Measurements from ENCODE around the gene ELOVL2. TPM values are rescaled to one million over a fixed set of nuclear protein-coding genes. Genes with fewer than 3 reads are reported as not detected.

The ELOVL2 gene
- total RNA-seq, 1 donor from 2014 or later: under 0.01 TPM

DNA sequence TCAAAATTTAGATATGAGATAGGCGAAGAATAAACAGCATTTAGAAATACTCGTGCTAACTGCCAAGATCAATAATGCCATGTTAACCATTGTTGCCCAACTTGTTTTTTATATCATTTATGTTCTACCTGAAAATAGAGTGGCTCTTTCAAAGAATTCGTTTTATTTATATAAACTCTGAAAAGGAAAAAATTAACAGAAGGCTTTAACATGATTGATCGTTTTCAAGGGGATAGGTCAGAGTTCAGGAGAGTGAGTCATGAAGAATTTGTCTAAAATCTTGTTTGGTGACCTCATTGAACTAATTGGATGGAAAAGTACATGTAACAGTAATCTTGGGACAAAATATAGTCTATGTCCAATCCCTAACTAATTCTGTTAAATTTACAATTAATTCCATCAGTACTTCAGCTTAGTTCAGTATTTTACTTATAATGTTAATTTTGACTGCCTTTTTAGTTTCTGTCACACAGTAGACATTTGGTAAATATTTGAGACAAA is 11.1 kb upstream of the ELOVL2 start:
- FAIRE-seq (no peak), DNase-seq (ENCODE audit: low read depth) (no peak)
- no peak overlapping the region for H3K4me3 ChIP-seq (ENCODE audit: low read depth, low read length)
- TF ChIP-seq, protein P1, sequence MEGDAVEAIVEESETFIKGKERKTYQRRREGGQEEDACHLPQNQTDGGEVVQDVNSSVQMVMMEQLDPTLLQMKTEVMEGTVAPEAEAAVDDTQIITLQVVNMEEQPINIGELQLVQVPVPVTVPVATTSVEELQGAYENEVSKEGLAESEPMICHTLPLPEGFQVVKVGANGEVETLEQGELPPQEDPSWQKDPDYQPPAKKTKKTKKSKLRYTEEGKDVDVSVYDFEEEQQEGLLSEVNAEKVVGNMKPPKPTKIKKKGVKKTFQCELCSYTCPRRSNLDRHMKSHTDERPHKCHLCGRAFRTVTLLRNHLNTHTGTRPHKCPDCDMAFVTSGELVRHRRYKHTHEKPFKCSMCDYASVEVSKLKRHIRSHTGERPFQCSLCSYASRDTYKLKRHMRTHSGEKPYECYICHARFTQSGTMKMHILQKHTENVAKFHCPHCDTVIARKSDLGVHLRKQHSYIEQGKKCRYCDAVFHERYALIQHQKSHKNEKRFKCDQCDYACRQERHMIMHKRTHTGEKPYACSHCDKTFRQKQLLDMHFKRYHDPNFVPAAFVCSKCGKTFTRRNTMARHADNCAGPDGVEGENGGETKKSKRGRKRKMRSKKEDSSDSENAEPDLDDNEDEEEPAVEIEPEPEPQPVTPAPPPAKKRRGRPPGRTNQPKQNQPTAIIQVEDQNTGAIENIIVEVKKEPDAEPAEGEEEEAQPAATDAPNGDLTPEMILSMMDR (IDR thresholded peaks at IDR 0.05; ENCODE audit: insufficient read depth, low read length, severe bottlenecking): no peak
- no peaks in the 10 kb centered on the region for H3K36me3 ChIP-seq (ENCODE audit: control insufficient read depth, insufficient read depth, low read length)
- H3K27me3 ChIP-seq (ENCODE audit: control insufficient read depth, insufficient read depth, low read length): no peaks in the 10 kb centered on the region

- no peaks in the 10 kb centered on the region for H3K27me3 ChIP-seq (ENCODE audit: control insufficient read depth, insufficient read depth, low read length)
- FAIRE-seq (no peak), DNase-seq (ENCODE audit: low read depth) (no peak)
- no peaks in the 10 kb centered on the region for H3K36me3 ChIP-seq (ENCODE audit: control insufficient read depth, insufficient read depth, low read length)
- TF ChIP-seq, protein P1 (IDR thresholded peaks at IDR 0.05; ENCODE audit: insufficient read depth, low read length, severe bottlenecking): no peak
- H3K4me3 ChIP-seq (ENCODE audit: low read depth, low read length): no peak overlapping the region
These were observed 10.6 kb upstream of the ELOVL2 start for GRCh38 chr6:11054722-11055121.

- Histone ChIP-seq H3K36me3 (ENCODE audit: control insufficient read depth, insufficient read depth, low read length) (no peaks in the 10 kb centered on the region), H3K27me3 (ENCODE audit: control insufficient read depth, insufficient read depth, low read length) (no peaks in the 10 kb centered on the region), H3K4me3 (ENCODE audit: low read depth, low read length) (no peak overlapping the region)
- TF ChIP-seq, protein P1 (IDR thresholded peaks at IDR 0.05; ENCODE audit: insufficient read depth, low read length, severe bottlenecking): no peak
- no peak for FAIRE-seq
- no peak for DNase-seq (ENCODE audit: low read depth)
These were observed 9.2 kb upstream of the ELOVL2 start for GRCh38 chr6:11053307-11053706.

GRCh38 chr6:11050731-11051130 is 6.6 kb upstream of the ELOVL2 start:
- DNase-seq (ENCODE audit: low read depth) (peak; percentile 47), FAIRE-seq (no peak)
- TF ChIP-seq, protein P1 (IDR thresholded peaks at IDR 0.05; ENCODE audit: insufficient read depth, low read length, severe bottlenecking): no peak
- Histone ChIP-seq H3K27me3 (ENCODE audit: control insufficient read depth, insufficient read depth, low read length) (no peaks in the 10 kb centered on the region), H3K4me3 (ENCODE audit: low read depth, low read length) (no peak overlapping the region), H3K36me3 (ENCODE audit: control insufficient read depth, insufficient read depth, low read length) (no peaks in the 10 kb centered on the region)

GRCh38 chr6:11044712-11045167 is 635 bp upstream of the ELOVL2 start:
- FAIRE-seq: no peak
- Histone ChIP-seq H3K27me3 (ENCODE audit: control insufficient read depth, insufficient read depth, low read length) (peaks cover 17% of the 10 kb centered on the region), H3K4me3 (ENCODE audit: low read depth, low read length) (peak overlapping the region; percentile 20), H3K36me3 (ENCODE audit: control insufficient read depth, insufficient read depth, low read length) (no peaks in the 10 kb centered on the region)
- TF ChIP-seq, protein P1 (IDR thresholded peaks at IDR 0.05; ENCODE audit: insufficient read depth, low read length, severe bottlenecking): no peak
- DNase-seq (ENCODE audit: low read depth): no peak

- Histone ChIP-seq H3K36me3 (ENCODE audit: control insufficient read depth, insufficient read depth, low read length) (no peaks in the 10 kb centered on the region), H3K27me3 (ENCODE audit: control insufficient read depth, insufficient read depth, low read length) (peaks cover 17% of the 10 kb centered on the region), H3K4me3 (ENCODE audit: low read depth, low read length) (peak overlapping the region; percentile 20)
- TF ChIP-seq, protein P1 (IDR thresholded peaks at IDR 0.05; ENCODE audit: insufficient read depth, low read length, severe bottlenecking): no peak
- peak; percentile 40 for FAIRE-seq
- DNase-seq (ENCODE audit: low read depth): no peak
These were observed 636 bp downstream of the ELOVL2 start for GRCh38 chr6:11043378-11043960.

All from bronchial epithelial cell (primary cell).